NCI-H460 (cell line): Measurements from ENCODE around the gene TRIB2. TPM values are rescaled to one million over a fixed set of nuclear protein-coding genes. Genes with fewer than 3 reads are reported as not detected.
"Not testable (repeated sequence)": the region's sequence is repeated elsewhere in the genome, so short reads cannot be mapped to it uniquely, and the experiment has no call there.

Experiments
- DNase-seq: peaks from one replicate; pipeline ENCODE4 v3.0.0-alpha.2; 2016; ENCODE audit warnings: low read depth; ENCODE audit errors: extremely low read depth
- polyA plus RNA-seq: library from polyadenylated mRNA; depleted of rRNA; stranded (reverse); fragments of >200 nt; gene quantifications from 2 replicates; pipeline ENCODE4 v1.2.3, GENCODE V29; 2014; cell fraction: nucleus; rRNA removed
- total RNA-seq: library from RNA; depleted of rRNA; stranded (reverse); fragments of >200 nt; shearing (Covaris generic); gene quantifications from 2 replicates; pipeline ENCODE4 v1.2.3, GENCODE V29; 2014; rRNA removed

TRIB2 gene
- total RNA-seq, result 4.4 and 7.8 TPM in 2 replicates
- 9.1 and 18.8 TPM in 2 replicates for polyA plus RNA-seq

DNA sequence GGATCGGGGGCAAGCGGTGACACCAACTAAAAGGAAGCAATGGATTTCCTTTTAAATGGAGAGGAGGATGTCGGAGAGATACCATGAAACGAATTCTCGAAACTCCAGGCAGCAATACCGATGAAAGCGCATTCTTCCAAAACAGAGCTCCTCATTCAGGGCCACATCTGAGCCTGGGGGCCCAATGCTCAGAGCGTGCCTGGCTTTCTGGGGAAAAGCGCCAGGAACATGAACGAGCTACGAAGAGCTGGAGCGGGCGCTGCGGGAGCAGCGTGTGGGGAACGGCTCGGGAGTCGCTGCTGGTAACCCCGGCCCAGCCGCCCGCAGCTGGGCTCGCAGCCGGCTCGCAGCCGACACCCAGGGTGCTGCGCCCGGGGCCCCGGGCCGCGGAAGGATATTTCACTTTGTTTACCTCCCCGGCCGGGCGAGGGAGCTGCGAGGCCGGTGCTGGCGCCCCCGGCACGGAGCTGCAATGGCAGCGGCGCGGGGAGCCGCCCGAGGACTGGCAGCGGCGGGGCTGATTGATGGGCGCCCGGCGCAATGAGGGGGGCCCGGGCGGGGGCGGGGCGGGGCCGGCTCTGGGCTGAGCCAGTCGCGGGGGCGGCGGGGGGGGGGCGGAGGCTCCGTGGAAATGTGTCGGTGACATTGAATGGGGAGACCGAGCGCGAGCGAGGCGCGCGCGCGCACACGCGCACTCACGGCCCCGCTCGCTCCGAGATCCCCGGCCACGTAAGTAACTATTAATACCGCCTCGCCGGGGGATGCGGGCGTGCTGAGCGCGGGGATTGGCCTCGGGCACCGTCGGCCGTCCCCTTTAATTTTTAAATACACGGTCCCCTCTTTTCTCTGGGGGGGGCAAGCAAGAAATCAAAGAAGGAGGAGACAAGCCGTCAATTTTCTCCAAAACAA lies at the start of gene TRIB2:
TRIB2 (plus strand) TSS at position 655 of the 909 bp plus-strand sequence. CDS start 1,372 bp downstream, outside the sequence.
- DNase-seq, result peak; percentile 70

GRCh38 chr2:12669036-12669435 lies 47.7 kb upstream of the TRIB2 start:
- no peak for DNase-seq

- DNase-seq, result no peak
Observed at GRCh38 chr2:12672711-12673315, 43.9 kb upstream of the TRIB2 start.

DNA sequence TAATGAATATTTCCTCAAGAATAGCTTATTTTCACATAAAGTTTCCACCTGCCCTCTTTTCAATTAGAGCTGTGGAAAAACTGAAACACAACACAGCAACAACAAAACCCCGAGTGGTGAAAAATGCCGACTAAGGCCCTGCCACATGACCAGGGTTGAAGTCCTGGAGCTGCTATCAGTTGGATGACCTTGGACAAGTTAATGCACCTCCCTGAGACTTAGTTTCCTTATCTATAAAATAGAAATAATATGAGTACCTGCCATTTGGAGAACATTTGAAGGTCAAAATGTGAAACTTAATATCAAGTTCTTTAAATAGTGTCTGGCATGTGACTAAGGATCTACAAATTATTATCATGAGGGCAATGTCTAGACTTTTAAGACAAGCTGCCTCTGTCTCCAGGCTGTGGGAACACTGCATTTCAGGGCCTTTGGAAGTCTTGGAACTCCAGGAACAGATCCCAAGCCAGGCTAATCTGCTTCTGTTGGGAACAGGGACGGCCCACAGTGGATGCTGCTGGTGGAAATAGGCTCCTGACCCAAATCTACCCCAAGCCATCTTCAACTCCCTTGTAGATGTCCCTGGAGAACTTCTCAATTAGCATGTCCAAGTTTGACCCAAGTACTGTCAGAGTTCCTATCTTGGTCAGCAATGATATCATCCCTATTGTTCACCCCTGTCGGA lies 42.0 kb upstream of the TRIB2 start:
- DNase-seq, result no peak

- DNase-seq, result no peak
Observed at GRCh38 chr2:12675352-12675795, 41.4 kb upstream of the TRIB2 start.

GRCh38 chr2:12675801-12676200 lies 40.9 kb upstream of the TRIB2 start:
- no peak for DNase-seq

DNA sequence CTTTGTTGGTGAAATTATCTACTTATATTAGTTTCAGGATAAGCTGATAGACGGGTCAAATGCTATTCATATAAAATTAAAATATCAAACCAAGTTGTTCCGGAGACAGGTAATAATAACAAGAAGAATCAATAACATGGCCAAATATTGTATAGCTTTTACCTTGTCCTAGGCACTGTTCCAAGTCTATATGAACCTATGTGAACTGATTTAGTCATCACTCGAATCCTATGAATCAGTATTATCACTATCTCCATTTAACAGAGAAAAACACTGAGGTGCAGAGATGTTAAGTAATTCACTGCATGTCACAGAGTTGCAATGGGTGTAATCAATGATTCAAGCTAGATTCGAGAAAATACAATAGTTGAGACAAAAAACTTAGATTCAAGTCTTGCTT lies 40.0 kb upstream of the TRIB2 start:
- DNase-seq, result no peak

DNA sequence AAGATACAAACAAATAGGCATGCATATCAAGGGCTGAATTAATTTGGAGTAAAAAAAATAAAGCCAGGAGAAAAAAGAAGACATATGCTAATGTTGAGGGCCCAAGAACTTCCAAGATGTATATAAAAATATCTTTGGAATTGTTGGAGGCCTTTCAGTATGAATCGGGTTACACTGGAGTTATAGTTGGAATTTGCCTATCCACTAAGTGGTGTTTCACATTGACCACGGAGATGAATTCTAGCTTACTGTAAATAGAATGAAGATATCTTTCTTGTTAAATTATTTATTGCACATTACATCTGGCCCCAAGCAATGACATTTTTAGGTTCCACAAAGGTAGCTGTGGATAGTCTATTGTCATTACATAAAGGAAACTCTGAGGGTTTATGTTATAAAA lies 38.5 kb upstream of the TRIB2 start:
- no peak for DNase-seq

DNA sequence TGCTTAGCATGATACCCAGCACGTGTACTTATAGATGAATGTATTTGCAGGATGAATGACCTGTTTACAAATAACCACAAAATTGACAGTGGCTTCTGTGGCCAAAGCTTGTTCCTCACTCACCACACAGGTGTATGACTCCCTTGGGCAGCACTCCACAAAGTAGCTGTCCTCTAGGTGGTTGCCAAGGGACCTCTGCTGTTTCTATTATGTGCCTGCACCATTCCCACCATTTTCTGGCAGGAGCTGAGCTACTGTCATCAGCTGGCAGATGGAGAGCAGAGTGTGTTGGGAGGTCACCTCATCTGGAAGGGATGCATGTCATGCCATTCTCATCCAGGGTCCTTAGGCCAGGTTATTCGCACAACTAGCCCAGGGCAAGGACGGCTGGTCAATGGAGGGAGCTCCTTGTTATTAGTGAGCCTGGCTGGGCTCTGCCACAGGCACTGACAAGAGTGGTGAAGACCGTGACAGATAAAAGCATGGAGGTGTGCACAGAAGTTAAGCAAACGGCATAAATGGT lies 37.1 kb upstream of the TRIB2 start:
- no peak for DNase-seq

DNA sequence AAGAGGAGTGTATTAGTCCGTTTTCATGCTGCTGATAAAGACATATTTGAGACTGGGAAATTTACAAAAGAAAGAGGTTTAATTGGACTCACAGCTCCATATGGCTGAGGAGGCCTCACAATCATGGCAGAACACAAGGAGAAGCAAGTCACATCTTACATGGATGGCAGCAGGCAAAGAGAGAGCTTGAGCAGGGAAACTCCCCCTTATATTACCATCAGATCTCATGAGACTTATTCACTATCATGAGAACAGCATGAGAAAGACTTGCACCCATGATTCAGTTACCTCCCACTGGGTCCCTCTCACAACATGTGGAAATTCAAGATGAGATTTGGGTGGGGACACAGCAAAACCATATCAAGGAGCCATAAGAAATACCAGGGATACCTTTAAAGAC lies 36.6 kb upstream of the TRIB2 start:
- not testable (repeated sequence) for DNase-seq

DNA sequence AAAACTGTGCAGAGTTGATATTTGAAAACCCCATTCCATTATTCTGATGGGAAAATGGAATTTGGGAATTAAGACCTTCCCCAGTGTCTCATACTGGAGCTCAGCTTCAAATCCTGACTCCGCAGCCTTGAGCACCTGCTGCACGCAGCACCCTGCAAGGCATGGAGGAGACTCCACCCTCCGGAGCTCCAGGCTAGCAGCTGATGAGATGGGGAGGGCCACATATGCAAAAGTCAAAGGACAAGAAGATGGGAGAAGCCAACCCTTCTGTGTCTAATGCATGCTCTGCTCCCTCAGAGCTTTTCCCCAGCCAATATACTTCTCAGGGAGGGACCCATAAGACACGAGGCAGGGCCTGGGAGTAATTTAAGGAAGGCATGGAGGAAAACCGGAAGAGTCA lies 34.7 kb upstream of the TRIB2 start:
- DNase-seq, result no peak

GRCh38 chr2:12683457-12684100 lies 33.2 kb upstream of the TRIB2 start:
- DNase-seq, result no peak

DNA sequence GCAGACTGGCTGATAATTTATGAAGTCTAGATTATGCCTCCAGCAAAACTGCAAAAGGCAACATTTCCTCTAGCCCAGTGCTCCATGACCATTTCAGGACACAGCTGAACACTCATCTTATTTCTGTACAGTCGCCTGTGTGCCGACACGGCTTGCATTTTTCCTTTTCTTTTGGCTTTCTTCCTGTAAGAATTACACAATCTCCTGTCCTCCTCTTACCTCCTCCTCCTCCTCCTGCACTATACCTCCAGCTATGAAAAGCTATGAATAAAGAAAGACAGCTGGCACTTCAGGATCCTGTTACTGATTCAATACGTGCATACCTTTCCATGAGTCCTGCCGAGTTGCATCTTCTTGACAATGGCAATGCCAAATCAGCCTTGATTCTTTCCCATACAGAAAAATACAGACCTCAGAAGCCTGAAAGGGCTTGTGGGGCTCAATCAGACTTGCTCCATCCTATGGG lies 32.2 kb upstream of the TRIB2 start:
- no peak for DNase-seq

DNA sequence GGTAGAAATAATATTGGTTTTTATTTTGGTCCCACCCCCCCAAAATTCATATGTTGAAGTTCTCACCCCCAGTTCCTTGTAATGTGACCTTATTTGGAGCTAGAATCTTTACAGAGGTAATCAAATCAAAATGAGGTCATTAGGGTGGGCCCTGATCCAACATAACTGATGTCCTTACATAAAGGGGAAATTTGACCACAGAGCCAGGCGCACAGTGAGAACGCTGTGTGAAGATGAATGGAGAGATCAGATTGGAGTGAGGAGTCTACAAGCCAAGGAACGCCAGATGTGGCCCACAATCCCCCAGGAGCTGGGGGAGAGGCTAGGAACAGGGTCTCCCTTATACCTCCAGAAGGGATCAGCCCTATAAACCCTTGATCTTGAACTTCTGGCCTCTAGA lies 31.6 kb upstream of the TRIB2 start:
- no peak for DNase-seq

DNA sequence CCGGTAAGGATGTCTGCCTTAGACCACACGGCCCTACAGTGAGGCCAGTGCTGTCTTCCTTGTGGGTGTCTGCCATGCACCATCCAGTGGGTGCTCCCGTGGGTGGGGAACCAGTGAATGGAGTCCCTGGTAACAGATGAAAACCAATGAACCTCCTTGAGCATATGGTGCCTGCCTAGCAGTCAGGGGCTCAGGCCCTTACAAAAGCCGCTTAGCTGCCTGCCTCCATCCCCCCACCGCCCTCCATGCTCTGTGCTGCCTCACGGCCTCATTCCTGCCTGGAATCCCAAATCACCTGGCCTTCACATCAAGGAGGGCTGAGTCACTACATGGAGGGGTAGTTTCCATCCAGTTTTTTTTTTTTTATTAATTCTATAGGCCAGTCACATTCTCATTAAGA lies 30.8 kb upstream of the TRIB2 start:
- DNase-seq, result no peak

GRCh38 chr2:12686708-12687283 lies 29.9 kb upstream of the TRIB2 start:
- no peak for DNase-seq

GRCh38 chr2:12688091-12688490 lies 28.6 kb upstream of the TRIB2 start:
- DNase-seq, result no peak

GRCh38 chr2:12688893-12689292 lies 27.8 kb upstream of the TRIB2 start:
- DNase-seq, result no peak

DNA sequence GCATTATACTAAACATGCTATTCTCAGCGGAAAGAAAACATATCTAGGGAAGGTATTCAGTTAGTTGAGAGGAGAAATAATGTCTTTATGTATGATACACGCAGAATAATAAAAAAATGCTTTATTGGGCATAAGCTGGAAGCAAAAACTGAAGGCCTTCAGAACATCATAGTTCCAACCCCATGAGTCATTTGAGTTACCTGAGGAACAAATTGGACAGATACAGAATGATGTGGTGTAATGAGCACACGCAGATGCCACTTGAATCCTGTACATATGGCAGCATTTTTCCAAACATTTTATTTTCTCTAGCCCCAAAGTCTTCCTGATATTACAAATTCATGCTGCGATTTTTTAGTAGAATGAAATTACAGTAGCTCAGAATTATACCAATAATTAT lies 23.2 kb upstream of the TRIB2 start:
- DNase-seq, result no peak
